Hippocampal formation (tissue), 2 donors: Measurements from ENCODE around the gene PTPRG.

ENCODE experiments used
- DNase-seq, 2 donors: peaks; one replicate each; lab custom pipeline; 2025; lab: John Stamatoyannopoulos, UW

PTPRG gene

GRCh38 chr3:61562721-61563312, 1.4 kb downstream of the PTPRG start:
- no peak for DNase-seq

GRCh38 chr3:61563313-61564271, 2.2 kb downstream of the PTPRG start:
- DNase-seq: no peak

DNA sequence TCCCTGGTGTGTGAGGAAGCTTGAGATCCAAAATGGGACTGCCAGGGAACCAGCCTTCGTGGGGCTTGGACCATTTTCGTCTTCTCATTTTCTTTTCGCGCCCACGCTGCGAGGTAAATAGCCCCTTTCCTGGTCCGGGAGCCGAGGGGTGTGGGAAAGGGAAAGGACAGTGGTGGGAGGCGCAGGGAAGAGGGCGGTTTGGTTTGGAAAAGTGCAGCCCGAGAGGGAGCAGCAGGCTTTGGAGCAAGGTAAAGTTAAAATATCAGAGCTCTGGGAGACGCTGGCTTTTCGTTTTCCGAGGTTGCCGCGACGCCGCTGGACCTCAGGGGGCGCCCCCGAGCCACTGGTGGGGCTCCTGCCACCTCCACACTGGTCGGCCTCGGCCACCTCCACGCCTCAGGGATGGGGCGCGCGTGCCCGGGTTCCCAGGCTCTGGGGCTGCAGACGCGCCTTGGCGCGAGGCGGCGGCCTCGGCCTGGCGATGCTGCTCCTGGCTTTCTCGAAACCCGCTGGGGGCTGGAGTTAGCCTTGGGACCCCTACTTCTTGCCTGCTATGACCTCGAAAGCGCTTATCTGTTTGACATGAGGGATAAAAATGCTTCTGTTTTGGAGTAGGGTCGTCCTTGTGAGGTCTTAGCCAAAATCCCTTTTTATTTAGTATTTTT, 3.2 kb downstream of the PTPRG start:
- peak; percentile 32 to 49 for DNase-seq

DNA sequence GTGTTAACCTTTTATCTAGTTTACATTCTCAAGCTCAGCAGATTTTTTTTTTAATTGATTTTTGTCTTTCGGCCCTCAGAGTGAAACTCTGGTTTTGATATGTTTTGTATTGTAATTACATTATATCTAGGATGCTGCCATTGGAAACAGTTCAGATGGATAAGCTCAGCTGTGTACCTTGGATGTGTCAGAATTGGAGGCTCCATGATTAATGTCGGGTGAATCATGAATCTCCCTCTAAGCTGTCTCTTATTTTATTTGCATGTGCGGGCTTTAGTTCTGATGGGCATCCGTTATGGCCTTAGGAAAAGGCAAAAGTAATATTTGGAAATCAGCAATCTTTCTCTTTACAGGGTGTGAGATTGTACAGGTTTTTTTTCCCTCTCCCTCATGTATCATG, 4.2 kb downstream of the PTPRG start:
- DNase-seq: no peak

GRCh38 chr3:61568127-61568526, 6.8 kb downstream of the PTPRG start:
- DNase-seq: no peak

DNA sequence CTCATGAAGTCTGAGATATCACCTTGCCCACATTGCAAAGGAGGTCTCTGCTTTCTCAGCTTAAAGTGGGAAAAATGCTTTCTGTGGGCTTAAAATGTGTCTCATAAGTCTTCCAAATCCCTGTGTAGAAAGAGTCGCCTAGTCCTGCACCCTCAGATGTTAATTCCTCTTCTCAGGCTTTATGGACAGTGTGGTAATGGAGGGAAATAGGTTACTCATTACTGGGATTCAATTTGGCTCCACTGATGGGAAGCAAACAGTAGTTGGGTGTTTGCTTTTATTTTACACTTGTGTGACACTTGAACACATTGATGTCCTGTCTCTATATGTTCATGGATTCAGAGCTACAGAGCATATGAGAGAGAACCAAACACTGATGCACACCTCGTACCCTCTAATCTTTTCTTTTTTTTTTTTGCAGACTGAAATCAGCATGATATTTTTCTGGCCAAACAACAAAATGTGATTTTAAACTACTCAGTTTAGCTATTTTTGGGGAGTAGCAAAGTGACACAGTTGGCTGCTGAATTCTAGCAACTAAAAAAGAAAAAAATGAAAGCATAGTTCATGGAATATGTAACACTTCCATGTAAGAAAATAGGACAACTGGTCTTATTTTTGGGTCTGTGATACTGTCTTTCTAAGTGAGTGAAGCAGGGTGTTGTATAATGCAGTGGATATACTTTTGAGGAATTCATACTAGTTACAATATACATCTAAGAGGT, 8.6 kb downstream of the PTPRG start:
- DNase-seq: no peak

DNA sequence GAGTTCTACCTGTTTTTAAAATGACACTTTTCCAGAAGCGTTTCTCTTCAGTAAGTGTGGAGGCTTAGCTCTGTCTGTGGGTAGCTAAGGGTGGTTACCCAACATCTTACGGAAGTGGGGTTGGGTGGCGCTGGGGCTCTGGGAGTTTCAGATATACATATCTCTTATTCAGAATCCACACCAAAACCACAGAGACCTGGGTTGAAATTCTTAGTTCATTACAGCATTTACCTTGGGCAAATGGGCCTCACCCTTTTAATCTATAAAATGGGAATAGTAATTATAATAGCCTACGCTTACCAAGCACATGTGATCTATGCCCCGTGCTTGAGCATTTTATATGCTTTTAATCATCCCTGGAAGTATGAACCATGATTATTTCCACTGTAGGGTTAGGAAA, 9.4 kb downstream of the PTPRG start:
- DNase-seq: no peak

DNA sequence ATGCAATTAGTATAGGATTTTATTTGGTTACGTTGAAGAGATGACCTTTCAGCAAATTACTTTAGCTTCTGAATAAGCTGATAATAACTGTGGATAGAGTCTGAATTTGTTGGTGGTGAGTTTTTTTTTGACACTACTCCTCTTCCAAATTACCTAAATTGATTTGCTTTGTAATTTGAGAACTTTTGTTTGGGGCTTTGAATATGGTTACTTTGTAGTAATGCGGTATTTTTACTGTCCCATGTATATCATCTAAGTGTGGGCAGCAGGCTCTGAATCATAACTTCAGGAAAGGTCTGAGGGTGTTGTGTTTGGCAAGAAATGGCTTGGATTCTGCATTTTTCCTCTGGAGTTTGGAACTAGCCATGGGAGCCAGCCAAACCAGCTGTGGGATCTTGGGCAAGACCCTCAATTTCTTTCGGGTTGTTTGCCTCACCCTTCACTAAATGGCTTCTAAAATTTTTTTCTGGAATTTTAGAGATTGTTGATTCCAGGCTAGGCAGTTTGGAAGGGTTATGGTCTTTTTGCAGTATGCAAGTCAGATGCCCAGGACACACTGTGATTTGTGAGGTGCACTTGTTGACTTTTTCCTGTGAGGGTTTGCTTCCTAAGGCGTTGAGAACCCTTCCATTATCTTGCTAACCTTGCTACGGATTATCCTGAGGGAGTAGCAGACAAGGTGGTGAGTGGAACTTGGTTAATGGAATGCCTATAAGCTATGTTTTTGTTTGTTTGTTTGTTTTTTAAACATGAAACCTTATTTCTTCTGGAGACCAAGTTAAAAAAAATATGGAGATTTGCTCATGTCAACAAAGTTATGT, 10.4 kb downstream of the PTPRG start:
- no peak for DNase-seq

- DNase-seq: no peak
Observed at GRCh38 chr3:61572879-61573278, 11.5 kb downstream of the PTPRG start.

DNA sequence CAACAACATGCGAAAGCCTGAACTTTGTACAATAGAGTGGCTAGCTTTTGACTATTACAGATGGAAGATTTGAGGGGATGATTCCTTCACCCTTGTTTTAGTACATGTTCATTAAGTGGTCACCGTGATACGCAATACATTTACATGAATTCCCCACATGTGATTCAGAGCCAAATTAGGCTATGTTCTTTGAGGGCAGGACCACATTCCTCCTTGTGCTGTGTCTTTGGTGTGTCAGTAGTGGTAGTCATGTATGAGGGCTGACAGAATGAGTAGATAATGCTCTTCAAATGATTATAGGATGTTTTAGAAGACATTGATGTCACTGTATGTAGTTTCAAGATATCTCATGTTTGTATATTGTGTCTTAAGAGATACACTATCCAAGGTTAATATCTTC, 12.1 kb downstream of the PTPRG start:
- DNase-seq: no peak

DNA sequence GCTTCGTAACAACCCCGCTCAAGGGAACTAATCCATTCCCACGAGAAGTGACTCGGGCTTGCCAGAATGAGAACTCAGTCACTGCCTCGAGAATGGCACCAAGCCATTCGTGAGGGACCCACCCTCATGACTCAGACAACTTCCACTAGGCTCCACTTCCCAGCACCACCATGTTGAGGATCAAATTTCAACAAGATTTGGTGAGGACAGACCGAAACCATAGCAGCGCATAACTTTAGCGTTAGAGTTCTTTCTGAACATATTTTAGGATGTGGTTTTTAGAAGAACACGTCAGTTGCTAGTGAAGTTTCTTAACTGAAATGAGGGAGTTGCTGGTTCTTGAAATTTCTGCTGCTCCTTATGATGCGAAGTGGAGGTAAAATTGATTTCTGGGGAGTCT, 13.5 kb downstream of the PTPRG start:
- DNase-seq: no peak

DNA sequence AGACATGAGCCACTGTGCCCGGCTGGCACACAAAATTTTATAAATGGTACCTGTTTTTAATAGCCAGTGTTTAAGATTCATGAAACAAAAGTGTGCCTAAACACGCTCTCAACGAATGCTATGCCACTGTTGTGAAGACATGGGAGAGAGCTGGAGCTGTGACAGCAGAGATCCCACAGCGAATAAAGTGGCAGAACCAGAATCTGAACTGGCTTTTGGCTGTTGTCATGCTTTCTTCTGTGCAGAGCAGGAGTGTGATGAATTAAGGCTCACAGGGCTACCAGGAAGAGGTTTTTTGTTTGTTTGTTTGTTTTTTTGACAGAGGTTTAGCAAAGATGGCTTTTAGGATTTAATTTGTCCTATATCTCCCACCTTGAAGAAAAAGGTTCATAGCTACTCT, 14.5 kb downstream of the PTPRG start:
- no peak for DNase-seq

DNA sequence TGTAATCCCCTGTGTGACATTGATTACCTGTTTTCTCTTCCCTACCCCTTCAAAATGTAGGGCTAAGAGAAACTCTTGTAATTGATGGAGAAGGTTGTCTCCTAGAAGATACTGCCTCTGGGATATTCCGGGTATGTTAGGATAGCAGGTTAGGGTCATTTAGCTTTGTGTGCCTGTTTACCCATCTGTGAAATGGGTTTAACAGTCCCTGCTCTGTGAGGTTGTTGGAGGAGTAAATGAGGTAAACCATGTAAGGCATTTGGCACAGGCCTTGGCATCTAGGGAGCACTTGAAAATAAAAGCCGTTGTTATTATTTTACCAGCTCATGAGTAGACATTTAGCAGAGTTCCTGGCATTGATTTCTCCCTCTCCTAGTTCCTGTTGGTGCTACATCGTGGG, 16.4 kb downstream of the PTPRG start:
- DNase-seq: no peak

DNA sequence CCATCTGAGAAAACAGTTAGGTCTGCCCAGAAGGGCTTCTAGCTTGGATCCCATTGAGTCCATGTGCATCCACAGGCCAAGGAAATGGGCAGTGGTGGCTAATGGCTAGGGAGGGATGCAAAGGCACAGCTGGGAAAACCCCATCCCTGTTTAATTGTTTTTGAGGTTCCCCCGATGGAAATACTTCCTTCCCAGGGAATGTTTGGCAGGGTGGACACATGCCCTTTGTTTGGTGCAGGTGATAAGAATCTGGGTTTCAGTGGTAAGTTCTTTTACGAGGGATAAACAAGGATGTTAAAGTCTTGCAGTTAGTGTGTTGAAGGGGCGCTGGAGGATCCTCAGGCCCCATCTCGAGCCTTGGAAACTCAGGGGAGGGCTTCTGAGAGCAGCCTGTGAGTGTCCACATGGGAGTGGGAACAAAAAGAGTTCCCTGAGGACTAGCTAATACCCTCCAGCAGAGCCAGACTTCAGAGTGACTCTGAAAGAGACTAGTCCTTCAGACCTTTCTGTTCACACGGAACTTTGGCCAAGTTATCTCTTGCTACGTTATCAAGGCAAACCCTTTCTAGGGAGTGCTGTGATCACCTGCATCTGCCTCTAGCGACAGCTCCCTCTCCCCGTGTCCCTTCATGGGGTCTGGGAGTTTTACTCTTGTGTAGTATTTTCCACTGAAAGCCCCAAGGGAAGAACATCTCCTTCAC, 17.4 kb downstream of the PTPRG start:
- DNase-seq: no peak

GRCh38 chr3:61579685-61580084, 18.3 kb downstream of the PTPRG start:
- no peak for DNase-seq

DNA sequence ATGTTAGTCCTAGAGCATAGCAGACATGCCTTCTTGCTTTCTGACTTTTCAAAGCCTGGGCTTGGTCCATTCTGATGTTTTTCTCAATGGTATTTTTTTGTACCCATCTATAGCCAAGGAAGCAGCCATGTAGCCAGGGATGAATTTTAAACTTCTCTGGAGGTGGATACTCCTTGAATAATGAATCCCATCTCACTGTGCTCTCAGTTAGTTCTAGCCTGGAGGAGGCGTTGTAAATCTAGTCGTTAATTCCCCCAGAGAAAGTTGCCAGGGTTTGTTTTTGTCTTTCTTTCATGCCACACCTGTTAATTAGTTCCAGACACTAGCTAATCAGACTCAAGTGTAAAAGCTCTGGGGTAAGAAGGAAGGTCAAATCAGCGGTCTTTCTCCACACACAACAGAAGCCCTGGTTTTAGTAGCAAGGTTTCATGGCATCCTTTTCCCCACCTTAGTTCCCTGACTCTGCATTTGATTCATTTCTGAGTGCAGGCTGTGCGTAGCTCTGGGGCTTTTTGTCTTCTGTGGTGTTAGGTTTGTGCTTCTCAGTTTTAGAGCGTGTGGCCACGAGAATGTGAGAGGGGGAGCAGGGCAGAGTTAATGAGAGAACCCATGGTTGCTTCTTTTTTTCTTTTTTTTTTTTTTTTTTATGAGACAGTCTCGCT, 19.7 kb downstream of the PTPRG start:
- DNase-seq: no peak

GRCh38 chr3:61582287-61582686, 20.9 kb downstream of the PTPRG start:
- DNase-seq: no peak

DNA sequence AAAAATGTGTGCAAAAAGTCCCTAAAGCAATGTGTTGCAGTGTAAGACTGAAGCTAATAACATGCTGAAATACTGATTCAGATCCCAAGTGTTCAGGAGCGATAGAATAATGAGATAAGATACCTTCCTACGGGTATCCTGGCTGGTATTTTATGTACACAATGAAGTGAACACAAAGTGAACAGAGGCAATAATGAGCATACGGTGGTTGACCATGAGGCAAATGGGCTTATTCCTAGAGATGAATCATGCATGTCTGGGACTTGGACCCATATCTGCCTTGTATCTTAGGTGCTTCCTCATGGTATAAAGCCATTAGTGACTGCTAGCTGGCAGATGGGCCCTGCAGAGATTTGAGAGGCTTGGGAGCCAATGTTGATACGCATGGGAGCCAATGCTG, 21.5 kb downstream of the PTPRG start:
- DNase-seq: no peak

- no peak for DNase-seq
Observed at GRCh38 chr3:61583890-61584875, 22.8 kb downstream of the PTPRG start.
